Measurements from ENCODE around the gene TSLP.

GRCh38 chr5:111028865-111029264 is 42.6 kb upstream of the TSLP start:
- TF ChIP-seq CTCF (IDR thresholded peaks at IDR 0.05) (no peak), EP300 (IDR thresholded peaks at IDR 0.05) (no peak), POLR2A (IDR thresholded peaks at IDR 0.05) (no peak)
